ENCODE data around the gene MACROD2. TPM values are rescaled to one million over a fixed set of nuclear protein-coding genes. Genes with fewer than 3 reads are reported as not detected.

MACROD2 gene
- total RNA-seq, 2 donors from 2014 or later = 8.3 to 21.8 TPM

- 83 to 94% methylated on average over 2 of the region's 2 CpGs for WGBS, 2 donors
- Histone ChIP-seq H3K4me3 (no peak overlapping the region), H3K27me3 (no peaks in the 10 kb centered on the region), H3K9me3 (no peaks in the 10 kb centered on the region), H3K27ac (no peak overlapping the region), H3K4me1 (no peaks in the 10 kb centered on the region), H3K36me3 (replicated peaks in 1 of 2; ENCODE audit: insufficient read depth in 1 of 2, low read depth in 2 of 2) (no peaks in the 10 kb centered on the region)
- TF ChIP-seq POLR2A (IDR thresholded peaks at IDR 0.05) = no peak
- no peak for TF ChIP-seq CTCF (IDR thresholded peaks at IDR 0.05)
- DNase-seq = no peak
- no peak for ATAC-seq
- intact Hi-C loops (cut with DNase I) = no loop called here
These were observed 750.5 kb downstream of the MACROD2 start for GRCh38 chr20:14745830-14746229.

- ATAC-seq = no peak
- Histone ChIP-seq H3K4me1 (no peaks in the 10 kb centered on the region), H3K9me3 (no peaks in the 10 kb centered on the region), H3K27ac (no peak overlapping the region), H3K4me3 (no peak overlapping the region), H3K27me3 (no peaks in the 10 kb centered on the region), H3K36me3 (replicated peaks in 1 of 2; ENCODE audit: insufficient read depth in 1 of 2, low read depth in 2 of 2) (no peaks in the 10 kb centered on the region)
- TF ChIP-seq POLR2A (IDR thresholded peaks at IDR 0.05) (no peak), CTCF (IDR thresholded peaks at IDR 0.05) (no peak)
- DNase-seq = no peak
- intact Hi-C loops (cut with DNase I) = no loop called here
- WGBS, 2 donors = 91 to 96% methylated on average over 1 of the region's 1 CpG
These were observed 755.9 kb downstream of the MACROD2 start for GRCh38 chr20:14751191-14751590.

GRCh38 chr20:14757728-14758127 lies 762.4 kb downstream of the MACROD2 start:
- intact Hi-C loops (cut with DNase I) = no loop called here
- no peak for DNase-seq
- 91 to 94% methylated on average over 12 of the region's 12 CpGs for WGBS, 2 donors

GRCh38 chr20:14758356-14758755 lies 763.0 kb downstream of the MACROD2 start:
- Histone ChIP-seq H3K4me3 (no peak overlapping the region), H3K4me1 (no peaks in the 10 kb centered on the region), H3K9me3 (no peaks in the 10 kb centered on the region), H3K36me3 (replicated peaks in 1 of 2; ENCODE audit: insufficient read depth in 1 of 2, low read depth in 2 of 2) (no peaks in the 10 kb centered on the region), H3K27me3 (no peaks in the 10 kb centered on the region), H3K27ac (no peak overlapping the region)
- 59 to 75% methylated on average over 2 of the region's 2 CpGs for WGBS, 2 donors
- TF ChIP-seq CTCF (IDR thresholded peaks at IDR 0.05) (no peak), POLR2A (IDR thresholded peaks at IDR 0.05) (no peak)
- ATAC-seq (no peak), DNase-seq (no peak)
- intact Hi-C loops (cut with DNase I) = no loop called here

More at GRCh38 chr20:14757728-14758127, 762.4 kb downstream of the MACROD2 start:
- Histone ChIP-seq H3K4me3 (no peak overlapping the region), H3K27ac (no peak overlapping the region), H3K27me3 (no peaks in the 10 kb centered on the region), H3K36me3 (replicated peaks in 1 of 2; ENCODE audit: insufficient read depth in 1 of 2, low read depth in 2 of 2) (no peaks in the 10 kb centered on the region), H3K4me1 (no peaks in the 10 kb centered on the region), H3K9me3 (no peaks in the 10 kb centered on the region)
- no peak for ATAC-seq
- TF ChIP-seq CTCF (IDR thresholded peaks at IDR 0.05) (no peak), POLR2A (IDR thresholded peaks at IDR 0.05) (no peak)

- intact Hi-C loops (cut with DNase I) = no loop called here
- no peaks in the 10 kb centered on the region for H3K9me3 ChIP-seq
- DNase-seq (no peak), ATAC-seq (no peak)
- H3K36me3 ChIP-seq (replicated peaks in 1 of 2; ENCODE audit: insufficient read depth in 1 of 2, low read depth in 2 of 2) = no peaks in the 10 kb centered on the region
- no peaks in the 10 kb centered on the region for H3K27me3 ChIP-seq
- H3K4me1 ChIP-seq = peaks cover 3% of the 10 kb centered on the region
- no peak overlapping the region for H3K27ac ChIP-seq
- 61 to 78% methylated on average over 4 of the region's 4 CpGs for WGBS, 2 donors
- no peak for TF ChIP-seq CTCF (IDR thresholded peaks at IDR 0.05)
- no peak overlapping the region for H3K4me3 ChIP-seq
These were observed 764.7 kb downstream of the MACROD2 start for GRCh38 chr20:14759979-14760378.

Data from body of pancreas (tissue), 4 donors.